Activated naive CD4-positive, alpha-beta T cell (primary cell): ENCODE measurements around the gene HLA-C.
"Not testable (repeated sequence)": the region's sequence is repeated elsewhere in the genome, so short reads cannot be mapped to it uniquely, and the experiment has no call there.

Experiments
- DNase-seq, 4 experiments: peaks; one replicate each; lab custom pipeline; 2025; lab: John Stamatoyannopoulos, UW

HLA-C gene

DNA sequence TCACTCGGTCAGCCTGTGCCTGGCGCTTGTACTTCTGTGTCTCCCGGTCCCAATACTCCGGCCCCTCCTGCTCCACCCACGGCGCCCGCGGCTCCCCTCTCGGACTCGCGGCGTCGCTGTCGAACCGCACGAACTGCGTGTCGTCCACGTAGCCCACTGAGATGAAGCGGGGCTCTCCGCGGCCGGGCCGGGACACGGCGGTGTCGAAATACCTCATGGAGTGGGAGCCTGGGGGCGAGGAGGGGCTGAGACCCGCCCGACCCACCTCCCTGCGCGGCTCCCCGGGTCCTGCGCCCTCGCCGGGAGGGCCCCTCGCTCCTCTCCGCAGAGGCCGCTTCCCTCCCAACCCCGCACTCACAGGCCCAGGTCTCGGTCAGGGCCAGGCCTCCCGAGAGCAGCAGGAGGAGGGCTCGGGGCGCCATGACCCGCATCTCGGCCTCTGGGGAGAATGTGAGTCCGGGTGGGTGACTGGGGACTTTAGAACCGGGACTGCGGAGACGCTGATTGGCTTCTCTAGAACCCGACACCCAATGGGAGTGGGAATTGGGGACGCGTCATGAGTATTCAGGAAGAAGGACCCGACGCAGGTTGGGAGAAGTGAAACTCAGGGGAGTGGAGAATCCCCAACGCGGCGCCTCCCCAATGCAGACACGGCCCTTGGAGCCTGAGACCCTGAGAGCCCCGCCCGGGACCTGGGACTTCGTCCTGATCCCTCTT is at the start of gene HLA-C:
Gene HLA-C (minus strand): TSS at position 452 of the 717 bp plus-strand sequence. CDS start 21 bp downstream, at position 431.
- DNase-seq: peak; percentile 53 to 84 (median 69)

DNA sequence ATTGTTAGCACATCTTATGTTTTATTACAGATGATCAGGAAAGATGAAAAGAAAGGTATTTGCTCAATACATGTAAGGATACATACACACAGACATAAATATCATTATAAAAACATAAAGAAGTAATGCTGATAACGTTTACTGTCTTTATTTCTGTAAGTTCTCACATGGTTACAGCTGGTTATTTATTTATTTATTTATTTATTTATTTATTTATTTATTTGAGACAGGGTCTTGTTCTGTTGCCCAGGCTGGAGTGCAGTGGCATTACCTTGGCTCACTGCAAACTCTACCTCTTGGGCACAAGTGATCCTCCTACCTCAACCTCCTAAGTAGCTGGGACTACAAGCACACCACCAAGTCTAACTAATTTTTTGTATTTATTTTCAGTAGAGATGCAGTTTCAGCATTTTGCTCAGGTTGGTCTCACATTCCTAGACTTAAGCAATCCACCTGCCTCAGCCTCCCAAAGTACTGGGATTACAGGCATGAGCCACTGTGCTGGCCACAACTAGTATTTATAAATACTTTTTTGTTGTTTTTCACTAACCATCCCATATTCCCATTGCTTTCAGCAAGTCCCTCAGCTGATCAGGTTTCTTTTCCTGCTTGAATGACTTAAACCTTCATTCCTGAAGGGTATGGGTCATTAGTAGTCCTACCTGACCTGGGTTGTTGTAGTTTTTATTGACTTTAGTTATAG is 49.3 kb upstream of the HLA-C start:
- DNase-seq: no peak

DNA sequence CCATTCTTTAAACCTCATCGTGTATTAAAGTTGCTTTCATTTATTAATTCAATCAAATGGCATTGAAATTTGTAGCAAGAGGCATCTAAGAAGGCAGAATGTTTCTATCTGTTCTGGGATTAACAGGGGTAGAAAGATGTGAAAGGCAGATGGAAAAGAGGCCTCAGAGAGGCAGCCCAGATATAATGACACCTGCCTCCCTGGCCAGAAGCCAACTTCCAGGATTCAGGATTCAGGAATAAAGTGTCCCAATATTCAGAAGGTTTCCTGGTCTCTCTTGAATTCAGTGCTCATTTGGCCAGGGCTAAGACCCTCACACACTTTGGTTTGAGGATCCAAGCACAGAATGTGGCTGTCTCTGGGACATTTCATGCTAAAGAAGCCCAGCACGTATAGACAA is 45.1 kb upstream of the HLA-C start:
- no peak for DNase-seq

DNA sequence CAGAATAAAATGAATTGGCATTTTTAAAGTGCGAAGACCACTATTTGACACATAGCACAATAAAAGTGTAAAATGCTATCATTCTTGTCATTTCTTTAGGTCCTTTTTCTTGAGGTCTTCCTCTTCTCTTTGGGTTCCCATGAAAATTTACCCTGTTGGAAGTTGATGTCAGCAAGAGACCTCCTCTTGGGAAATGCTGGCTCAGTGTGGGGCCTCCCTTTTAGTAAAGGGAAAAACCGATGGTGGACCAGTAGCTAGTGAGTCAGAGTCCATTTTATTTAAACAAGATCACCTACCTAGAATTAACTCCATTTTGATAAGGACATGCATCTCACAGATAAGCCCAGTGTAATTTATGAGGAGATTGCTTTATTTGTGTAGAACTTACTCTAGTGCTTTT is 37.7 kb upstream of the HLA-C start:
- no peak for DNase-seq

DNA sequence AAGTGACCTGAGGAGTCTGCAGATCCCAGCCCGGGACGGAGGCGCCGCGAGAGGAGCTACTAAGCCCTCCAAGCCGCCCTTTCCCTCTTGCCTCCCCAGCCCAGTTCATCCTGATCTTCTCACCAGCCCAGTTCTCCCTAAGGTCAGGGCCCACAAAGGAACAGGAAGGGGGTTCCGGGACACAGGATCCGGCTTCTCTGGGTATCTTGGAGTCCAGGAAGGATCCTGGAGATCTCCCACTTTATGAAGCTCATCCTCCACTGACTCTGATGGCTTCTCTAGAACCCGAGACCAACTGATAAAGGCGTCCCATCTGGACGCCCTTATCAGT is 36.9 kb upstream of the HLA-C start:
- no peak for DNase-seq

DNA sequence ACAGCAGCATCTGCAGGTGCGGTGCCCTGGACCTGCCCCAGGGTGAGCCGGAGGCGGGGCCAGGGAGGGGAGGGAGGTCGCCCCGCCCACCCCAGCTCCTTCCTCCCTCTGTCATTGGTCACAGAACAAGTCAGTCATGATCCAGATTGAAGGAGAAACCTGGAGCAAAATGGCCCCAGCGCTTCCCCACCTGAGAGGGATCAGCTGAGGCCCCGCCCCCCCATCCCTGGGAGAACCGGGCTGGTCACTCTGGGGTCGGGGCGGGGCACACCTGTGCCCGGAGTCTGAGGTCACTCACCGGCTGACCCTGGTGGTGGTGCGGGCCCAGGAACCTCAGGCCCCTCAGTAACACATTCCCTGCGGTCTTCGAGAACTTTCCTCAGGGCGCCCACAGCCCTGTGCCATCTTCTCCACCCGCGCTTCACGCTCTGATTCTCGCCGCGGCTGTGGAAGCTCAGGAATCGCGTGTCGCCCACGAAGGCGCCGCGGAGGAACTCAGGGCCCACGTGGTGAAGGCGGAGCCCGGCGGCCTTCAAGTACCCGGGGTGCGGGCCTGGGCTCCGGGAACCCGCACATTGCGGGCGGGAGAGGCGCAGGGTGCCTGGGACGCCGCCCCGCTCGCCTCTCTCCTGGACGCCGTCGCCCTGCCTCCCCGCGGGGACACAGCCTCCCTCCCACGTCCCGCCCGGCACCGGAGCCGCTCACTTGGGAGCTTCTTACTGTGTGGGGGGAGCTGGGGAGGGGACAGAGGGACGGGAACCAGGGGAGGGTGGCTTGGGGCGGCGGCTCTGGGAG is 36.4 kb upstream of the HLA-C start:
- DNase-seq: peak; percentile 14 to 75 (median 36)

DNA sequence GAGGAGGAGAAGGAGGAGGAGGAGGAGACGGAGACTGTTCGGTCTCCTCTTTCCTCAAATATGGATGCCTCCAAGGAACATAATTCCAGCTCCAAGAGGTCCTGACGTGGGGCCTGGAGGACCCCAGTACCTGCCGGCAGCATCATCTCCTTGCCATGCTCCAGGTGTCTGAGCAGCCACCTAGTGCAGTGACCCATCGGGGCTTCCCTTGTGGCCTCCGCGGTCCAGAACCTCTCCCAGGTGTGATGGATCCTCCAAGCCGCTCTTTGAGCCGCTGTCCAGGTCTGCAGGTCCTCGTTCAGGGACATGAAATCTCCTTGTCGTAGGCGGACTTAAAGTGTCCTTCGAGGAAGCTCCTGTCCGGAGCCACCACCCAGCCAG is 35.8 kb upstream of the HLA-C start:
- no peak for DNase-seq

DNA sequence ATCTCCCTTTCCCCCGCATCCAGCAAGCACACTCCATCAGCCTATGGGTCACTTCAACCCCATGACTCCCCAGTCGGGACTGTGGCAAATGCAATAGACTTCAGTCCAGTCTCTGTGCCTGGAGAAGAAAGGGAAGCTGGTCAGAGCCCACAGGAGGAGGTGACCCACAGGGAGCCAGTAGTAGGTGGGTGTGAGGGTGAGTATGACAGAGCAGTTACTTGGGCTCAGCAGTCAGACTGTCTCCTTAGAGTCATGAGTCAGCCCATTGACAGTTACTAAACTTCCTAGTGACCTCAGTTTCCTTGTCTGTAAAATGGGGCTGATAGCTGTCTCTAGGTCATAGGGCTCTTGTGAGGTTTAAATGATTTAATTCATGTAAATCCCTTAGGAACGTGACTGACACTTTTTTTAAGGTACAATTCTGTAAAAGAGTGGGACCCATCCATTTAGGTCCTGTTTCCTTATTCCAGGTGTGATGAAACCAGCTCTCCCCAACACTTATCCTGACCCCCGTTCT is 33.9 kb upstream of the HLA-C start:
- DNase-seq: no peak

DNA sequence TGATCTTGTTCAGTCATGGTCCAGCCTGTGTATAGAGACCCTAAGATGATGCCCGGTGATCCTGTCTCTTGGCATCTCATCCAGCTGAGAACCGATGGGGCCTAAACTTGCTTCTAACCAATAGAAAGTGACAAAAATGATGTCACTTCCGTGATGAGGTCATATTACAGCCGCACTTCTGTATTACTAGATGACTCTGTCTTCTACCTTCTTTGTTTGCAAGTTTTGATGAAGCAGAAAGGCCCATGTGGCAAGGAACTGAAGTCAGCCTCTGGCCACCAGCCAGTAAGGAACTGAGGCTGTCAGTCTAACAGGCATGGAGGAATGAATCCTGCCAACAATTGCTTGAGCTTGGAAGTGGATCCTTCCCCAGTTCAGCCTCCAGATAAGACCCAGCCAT is 32.8 kb upstream of the HLA-C start:
- no peak for DNase-seq

DNA sequence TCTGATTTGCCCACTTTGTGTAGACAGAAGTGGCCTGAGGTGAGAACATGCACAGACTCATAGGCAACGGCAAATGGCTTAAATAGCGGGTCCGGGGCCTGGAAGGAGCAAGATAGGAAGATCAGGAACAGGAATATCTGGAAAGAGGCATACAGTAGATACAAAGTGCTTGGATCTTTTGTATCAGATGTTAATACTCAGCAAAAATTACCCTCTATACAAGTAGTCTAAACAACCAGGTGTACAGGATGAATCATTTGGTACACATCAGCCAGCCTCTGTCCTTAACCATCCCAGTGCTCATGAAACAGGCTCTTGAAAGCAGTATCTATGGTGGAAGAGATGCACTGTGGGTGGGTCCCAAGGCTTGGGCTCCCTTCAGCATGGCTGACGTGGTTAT is 28.9 kb upstream of the HLA-C start:
- DNase-seq: no peak

DNA sequence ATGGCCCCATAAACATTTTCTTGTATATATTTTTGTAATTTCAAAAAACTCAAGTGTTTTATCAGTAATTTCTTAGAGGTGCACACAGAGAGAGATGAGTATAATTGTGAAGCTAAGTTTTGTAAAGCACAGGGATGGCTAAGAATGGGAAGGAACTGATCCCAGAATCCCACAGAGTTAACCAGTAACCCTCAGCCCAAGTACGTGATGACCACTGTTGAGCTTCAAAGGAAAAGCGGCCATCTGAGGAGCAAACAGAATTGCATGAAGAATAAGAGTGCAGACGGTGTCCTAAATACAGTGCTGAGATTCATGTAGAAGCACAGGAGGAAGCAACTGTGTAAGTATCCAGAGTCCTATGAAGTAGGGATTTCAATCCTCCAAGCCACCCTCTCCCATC is 28.1 kb upstream of the HLA-C start:
- DNase-seq: no peak

DNA sequence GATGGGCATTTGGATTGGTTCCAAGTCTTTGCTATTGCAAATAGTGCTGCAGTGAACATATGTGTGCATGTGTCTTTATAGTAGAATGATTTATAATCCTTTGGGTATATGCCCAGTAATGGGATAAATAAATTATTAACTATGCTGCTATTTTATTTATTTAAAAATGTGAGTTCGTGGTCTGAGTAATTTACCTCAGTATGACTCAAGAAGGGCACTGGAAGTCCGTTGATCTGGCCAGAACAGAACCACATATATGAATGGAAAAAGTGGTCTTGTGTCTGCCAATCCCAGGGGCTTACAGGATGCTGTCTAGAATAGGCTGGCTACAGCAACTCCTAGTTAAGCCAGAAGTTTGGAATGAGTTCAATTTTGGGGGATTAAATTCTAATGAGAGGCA is 27.6 kb upstream of the HLA-C start:
- DNase-seq: no peak

DNA sequence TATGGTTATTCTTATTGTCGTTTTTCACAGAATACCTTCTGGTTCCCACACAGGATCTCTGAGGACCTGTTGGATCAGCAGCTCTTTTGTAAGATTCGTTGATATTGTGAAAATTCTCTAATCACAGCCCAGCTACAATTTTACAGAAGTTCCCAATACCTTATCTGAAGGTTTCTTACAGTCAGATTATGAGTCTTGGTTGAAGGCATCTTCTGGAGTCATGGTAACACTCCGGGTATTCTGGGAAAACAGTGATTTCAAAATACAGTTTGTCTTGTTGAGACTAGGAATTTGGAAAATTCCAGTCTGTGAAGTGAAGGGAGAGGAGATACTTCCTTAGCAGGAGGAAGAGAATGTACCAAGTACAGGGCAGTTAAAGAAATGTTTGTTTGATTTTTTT is 22.2 kb upstream of the HLA-C start:
- DNase-seq: no peak

DNA sequence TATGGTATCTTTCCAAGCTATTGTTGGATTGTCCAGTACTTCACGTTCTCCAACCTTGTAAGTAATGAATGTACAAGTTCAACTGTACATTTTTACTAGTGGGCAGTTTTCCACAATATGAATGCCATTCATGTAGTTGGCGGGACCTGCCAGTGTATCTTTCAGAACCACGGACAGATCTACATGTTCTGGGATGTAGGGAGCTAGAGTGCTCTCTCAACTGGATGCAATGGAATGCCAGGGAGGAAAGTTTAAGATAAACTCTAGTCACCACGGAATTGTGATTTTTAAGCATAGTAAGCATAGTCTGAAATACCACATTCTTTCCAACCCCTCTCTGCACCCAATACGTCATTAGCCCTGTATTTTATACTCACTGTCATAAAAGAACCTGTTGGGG is 21.5 kb upstream of the HLA-C start:
- DNase-seq: no peak

DNA sequence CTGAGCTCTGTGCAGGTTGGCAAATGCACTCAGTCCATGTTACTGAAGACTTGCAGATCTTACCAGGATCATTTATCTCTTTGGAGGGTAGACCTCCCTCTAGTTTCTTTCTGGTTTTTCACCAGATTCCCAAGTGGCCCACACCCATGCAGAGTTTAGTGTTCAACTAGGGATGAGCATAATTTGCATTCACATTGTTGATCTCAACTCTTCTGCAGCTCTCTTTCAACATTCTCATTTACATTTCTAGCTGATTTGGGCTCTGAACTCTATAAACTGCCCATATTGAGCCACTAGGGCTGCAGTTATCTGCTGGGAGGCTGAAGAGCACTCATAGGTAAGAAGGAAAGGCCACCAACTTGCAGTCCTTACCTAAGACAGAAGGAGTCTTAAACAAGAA is 17.9 kb upstream of the HLA-C start:
- DNase-seq: no peak

DNA sequence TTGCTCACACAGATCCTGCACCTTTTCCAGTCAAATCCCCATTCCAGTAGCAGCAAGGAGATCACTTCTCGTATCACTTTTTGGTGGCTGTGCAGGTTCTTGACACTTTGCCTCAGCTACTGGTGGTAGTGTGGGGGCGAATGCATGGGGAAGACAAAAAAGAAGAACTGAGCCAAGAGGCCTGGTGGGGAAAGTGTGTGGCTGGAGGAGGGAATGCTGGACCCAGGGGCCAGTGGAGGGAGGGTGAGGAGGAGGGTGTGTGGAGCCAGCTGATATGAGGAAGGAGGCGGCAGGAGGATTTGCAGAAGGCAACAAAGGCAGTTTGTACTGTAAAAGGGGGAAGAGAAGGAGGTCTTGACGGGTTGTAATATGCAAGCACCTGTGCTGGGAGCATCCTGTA is 15.7 kb upstream of the HLA-C start:
- no peak for DNase-seq

DNA sequence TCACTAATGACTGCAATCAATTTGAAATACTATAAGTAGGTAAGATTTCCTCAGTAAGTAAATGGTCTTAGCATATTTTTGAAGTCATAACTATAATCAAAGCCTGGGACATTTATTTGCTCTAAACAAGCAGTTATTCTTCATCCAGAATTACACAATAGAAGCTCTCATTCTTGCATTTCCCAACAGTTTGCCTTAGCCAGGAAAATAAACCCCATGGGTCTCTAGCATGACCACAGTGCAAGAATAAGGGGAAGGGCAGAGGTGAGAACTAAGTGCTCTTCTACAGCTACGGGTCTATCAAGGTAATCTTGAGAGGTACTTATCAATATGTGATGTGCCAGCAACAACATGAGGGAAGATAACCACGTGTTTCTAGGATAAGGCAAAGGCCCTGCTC is 14.1 kb upstream of the HLA-C start:
- DNase-seq: no peak

DNA sequence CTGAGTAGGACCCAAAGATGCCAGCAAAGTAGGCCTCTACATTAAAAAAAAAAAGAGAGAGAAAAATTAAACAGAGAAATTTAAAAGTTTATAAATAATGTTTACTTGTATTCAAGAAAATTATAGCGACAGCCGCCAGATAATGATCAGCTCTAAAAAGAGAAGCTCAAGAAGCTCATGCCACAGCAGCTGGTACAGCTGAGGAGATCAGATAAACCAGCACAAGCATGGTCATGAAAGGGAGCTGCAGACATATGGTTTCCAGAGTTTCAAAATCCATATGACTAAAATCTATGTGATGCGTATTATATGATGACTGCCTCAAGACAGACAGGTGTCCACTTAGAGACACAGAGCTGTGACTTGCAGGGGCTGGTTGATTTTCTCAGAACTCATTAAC is 13.6 kb upstream of the HLA-C start:
- DNase-seq: no peak

DNA sequence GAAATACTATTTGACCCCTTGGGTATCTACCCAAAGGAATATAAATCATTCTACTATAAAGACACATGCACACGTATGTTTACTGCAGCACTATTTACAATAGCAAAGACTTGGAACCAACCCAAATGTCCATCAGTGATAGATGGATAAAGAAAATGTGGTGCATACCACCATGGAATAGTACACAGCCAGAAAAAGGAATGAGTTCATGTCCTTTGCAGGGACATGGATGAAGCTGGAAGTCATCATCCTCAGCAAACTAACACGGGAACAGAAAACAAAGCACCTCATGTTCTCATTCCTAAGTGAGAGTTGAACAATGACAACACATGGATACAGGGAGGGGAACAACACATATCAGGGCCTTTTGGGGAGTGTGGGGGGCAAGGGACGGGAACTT is 7.8 kb upstream of the HLA-C start:
- not testable (repeated sequence) for DNase-seq

DNA sequence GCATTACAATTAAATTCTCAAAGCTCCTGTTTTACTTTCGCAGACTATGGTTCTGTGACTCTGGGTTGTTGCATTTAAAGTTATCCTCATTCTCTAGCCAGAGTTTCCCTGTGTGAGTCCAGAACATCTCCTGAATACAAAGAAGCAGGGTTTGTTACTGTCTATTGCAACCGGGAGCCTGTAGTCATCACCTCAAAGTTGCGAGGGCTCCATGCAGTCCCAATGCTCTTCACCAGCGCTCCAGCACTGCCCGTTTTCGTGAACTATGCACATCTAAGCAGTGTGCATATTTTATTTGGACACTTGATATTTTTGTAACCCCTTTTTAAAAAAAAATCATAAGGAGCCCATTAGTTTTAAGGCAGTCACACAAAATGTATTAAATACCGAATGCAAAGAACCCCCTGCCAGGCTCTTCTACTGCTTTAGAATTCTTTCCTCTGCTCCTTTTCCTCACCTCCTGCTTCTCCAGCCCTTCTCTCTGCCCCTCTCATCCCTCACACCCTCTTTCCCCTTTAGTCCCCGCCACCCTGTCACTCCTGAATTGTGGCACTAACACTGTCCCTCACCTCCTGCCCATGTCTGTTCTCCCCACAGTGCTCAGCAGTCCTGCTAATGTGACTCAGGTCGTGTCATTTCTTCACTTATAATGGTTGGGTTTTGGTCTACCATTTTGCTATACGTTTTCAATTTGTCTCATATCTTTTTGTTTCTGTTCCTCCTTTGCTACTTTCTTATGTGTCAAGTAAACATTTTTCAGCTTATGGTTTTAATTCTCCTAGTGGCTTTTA is 1.1 kb upstream of the HLA-C start:
- peak in 1 of 4 experiments; percentile 17 for DNase-seq

DNA sequence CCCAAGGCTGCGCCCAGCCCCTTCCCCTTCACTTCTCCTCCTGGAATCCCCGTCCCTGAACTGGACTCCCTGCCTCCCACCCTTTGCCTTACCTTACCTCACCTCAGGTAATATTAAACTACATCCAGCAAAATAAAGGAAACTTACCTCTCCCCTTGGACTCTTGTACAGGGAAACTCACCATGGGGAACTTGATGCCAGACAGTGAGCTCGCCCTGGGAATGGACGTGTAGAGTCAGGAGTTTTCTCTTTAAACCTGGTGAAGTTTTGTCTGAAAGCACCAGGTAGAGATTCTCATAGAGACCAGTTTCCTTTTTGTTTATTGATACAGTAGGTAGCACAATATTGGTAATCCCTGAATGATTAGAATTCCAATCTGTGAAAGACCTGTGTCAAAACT is 544 bp upstream of the HLA-C start:
- DNase-seq: no peak
